NT2/D1 (cell line): ENCODE results near the gene TMEM91.

Experiments
- SUZ12 ChIP-seq: IDR thresholded peaks from 2 replicates; pipeline ENCODE4 v1.6.1; 2011; ENCODE audit not compliant: insufficient read length, insufficient read depth; ENCODE audit errors: extremely low read depth
- ZNF274 ChIP-seq: IDR thresholded peaks from 2 replicates; pipeline ENCODE4 v1.6.1; 2011; ENCODE audit warnings: mild to moderate bottlenecking, low read depth, low read length

DNA sequence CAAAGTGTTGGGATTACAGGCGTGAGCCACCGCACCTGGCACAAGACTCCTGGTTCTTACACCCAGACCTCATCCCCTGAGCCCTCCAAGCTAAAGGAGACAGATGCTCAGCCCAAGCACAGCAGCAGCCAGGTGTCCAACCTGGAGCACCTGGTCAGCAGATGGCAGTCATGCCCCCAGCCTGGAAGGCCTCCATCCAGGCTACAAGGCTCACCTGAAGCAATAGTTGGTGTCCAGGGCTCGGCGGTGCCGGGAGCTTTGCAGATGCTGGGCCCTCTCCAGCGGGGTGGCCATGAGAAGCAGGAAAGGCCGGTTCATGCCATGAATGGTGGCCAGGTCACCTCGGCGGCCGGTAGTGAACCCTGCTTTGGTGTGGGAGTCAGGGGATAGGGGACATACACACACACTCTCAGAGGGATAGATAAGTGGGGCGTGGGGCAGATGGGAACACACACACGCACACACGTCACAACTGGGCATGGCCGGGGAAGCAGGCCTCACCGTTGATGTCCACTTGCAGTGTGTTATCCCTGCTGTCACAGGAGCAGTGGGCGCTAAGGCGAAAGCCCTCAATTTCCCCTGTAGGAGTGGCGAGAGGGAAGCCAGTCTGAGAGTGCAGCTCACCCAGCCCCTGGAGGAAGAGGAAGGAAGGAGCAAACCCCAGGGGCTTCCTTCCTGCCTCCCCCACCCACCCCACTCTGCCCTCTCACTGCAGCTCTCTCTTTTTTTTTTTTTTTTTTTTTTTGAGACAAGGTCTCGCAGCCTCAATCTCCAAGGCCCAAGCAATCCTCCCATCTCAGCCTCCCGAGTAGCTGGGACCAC is 34.5 kb upstream of the TMEM91 start:
- TF ChIP-seq SUZ12 (no peak), ZNF274 (no peak)
